HG02852 (cell line): ENCODE measurements around the gene HUNK.
"Not testable (repeated sequence)": the region's sequence is repeated elsewhere in the genome, so short reads cannot be mapped to it uniquely, and the experiment has no call there.

Experiments
- ATAC-seq: cut with Tn5 transposase; IDR thresholded peaks from one replicate; pipeline ENCODE4 v1.9.1; 2021; ENCODE audit warnings: mild to moderate bottlenecking, moderate library complexity; ENCODE audit not compliant: unreplicated experiment

The HUNK gene

DNA sequence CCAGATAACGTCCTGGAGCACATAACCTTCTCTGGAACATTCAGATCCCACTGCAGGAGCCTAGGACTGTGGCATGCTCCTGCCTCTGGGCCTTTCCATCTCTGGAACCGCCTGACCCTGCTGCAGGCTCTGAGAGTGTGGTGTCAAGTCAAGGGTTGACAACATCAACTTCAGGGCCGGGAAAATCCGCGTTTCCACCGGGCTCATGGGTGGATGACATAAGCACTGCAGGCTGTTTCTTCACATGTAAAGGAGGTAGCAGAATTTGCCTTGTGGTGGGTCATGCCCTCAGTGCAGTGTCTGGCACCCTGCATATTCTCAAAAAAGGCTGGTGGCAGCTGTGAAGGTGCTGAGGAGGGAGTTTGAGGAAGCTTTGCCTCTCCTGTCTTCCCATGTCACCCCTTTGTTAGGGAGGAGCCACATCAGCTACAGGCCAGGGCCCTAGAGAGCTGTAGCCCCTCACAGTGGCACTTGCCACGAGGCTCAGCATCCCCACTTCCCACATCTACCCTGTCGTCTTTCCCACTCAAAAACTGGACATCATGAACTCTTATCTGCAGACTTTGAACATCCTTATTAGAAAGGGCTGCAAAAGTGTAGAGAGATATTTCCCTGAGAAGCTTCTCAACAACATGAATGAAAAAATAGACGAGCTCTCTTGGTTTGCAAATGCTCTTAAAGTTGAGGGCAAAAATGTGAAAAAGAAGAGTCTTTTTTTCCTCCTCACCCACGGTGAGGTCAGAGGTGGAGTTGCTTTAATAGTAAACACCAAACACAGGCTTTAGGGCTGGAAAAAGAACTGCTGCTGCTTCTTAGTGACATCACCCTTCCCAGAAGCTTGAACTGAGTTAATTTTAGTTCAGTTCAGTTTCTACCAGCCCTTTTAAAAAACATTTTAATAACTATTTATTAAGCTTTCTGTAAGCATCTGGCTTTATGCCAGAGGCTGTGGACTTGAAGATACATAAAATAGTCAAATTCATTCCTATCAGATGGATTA, 121.3 kb downstream of the HUNK start:
- ATAC-seq = no peak

DNA sequence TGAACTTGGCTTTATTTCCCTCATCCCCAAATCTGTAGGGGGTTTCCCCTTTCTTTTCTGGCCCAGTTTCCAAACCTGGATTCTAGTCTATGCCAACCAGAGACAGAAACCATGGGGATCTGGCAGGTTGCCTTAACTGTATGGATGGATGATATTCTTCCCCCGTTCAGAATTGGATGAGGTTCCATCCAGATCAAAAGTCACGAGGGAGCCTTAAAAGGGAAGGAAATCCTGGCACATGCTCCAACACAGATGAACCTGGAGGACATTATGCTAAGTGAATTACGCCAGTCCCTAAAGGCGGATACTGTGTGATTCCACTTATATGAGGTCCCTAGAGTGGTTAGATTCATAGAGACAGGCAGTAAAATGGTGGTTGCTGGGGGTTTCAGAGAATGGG, 124.4 kb downstream of the HUNK start:
- no peak for ATAC-seq

DNA sequence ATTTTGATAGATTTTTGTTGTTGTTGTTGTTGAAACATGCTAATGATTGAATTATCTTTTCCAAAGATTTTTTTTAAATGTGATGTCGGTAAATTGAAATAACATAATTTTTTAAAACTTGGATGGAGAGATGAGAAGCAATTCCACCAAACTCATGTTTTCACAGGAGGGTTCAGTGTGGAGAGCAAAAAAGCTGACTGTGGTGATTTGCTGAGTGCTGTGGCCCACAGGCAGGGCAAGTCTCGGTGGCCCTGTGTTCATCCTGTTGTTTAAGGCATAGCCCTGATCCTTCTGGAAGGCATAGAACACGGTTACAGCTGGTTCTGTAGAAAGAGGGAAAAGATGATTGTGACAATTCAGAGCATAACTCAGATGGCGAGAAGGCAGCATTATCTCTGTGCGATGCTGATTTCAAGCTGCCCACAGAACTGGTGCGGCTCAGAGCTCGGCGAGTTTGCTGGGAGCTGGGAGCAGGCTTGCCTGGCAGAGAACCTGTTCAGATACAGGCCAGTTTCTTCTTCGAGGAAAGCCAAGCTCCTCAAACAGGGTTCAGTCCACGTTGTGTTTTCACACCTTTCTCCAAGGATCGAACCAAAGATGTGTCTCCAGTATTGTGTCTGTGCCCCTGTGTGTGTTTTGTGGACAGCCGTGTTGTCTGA, 127.1 kb downstream of the HUNK start:
- no peak for ATAC-seq

DNA sequence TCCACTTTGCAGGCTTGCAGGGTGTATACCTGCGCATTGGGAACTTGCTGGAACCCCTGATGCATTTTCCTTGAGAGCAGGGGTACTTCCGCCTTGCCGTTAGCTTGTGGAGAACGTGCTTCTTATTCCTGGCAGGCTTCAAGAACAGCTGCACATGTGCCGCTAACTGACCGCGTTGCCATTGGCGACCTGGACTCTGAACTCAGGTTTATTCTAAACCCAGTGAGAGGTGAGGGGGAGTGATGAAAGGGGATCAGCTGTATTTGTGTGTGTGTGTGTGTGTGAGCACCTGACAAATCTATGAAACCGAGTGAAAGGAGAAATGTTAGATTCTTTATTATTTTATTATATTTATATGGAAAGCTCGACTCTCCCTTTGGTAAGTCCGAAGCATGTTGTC, 128.6 kb downstream of the HUNK start:
- ATAC-seq = no peak

DNA sequence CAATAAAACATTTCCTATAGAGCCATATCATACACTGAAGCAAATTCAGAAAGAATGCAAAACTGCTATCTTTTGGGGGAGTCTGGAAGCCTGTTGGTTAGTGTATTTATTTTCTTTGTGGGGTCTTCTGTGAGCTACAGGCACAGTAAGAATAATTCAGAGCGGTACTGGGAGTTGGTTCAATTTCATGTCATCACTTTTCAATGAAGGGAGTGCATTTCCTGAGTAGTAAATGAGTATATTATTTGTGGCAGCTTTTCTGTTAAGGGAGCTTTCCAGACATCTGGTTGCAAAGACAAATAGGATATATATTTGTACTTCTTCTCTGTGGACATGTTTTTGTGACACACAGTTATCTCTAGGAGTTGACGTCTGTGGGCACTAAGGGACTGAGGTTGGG, 130.6 kb downstream of the HUNK start:
- no peak for ATAC-seq

DNA sequence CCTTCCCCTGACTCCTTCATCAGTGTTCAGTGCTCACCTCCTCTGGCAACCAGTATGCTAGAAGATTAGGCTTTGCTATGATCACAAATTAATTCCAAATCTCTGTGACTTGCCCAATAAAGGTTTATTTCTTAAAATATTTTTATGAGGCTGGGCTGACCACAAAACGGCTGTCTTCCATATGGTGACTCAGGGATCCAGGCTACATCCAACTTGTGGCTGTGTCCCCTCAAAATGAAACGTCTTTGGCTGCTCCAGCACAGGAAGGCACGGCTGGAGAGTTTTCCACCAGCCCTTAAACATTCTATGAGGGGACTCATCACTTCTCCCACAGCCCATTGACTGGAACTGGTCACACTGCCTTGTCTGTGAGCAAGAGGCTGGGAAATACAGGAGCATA, 131.5 kb downstream of the HUNK start:
- ATAC-seq = no peak

DNA sequence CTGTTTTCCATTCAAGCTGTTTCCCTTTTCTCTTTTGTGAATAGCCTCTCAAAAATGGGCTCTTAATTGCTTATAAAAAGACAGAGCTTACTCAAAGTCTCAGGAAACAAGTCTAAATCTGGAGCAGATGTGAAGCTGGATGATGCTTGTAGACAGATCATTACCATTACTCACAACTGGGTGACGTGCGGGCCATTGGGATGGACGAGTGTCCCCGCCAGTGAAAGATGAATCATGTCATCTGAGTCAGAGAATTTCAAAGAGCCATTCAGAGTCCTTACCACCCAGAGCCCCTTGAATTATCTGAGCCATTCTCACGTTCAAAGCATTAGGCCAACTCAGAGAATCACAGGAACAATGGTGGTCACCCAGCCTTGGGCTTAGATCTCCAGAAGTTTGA, 134.6 kb downstream of the HUNK start:
- ATAC-seq = no peak

DNA sequence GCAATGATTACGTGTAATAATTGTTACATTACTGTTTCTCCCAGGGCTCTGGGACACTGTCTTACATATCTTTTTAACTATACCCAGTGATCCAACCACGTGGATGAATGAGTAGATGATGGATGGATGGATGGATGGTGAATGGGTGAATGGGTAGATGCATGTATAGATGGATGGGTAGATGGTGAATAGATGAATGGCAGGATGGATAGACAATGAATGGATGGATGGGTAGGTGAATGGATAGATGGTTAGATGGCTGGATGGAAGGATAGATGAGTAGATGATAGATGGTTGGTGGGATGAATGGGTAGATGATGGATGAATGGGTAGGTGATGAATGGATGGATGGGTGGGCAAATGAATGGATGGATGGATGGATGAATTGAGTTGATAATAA, 135.9 kb downstream of the HUNK start:
- no peak for ATAC-seq

DNA sequence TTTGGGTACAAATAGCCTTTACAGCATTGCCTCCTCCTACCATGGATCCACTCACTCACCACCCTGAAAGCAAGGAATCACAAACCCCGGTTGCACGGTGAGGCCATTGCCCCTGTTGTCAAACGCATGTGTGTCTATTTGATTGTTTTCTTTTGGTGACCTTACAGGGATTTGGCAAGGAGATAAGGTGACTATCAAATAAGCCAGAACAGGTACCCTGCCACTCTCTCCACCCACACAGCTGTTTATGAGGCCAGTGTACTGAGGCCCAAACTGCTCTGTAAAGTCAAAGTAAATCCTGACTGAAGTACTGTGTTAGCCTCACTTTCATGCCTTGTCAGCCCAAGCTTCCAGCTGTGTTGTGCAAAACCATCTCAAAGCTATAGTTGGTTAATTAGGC, 136.4 kb downstream of the HUNK start:
- no peak for ATAC-seq

DNA sequence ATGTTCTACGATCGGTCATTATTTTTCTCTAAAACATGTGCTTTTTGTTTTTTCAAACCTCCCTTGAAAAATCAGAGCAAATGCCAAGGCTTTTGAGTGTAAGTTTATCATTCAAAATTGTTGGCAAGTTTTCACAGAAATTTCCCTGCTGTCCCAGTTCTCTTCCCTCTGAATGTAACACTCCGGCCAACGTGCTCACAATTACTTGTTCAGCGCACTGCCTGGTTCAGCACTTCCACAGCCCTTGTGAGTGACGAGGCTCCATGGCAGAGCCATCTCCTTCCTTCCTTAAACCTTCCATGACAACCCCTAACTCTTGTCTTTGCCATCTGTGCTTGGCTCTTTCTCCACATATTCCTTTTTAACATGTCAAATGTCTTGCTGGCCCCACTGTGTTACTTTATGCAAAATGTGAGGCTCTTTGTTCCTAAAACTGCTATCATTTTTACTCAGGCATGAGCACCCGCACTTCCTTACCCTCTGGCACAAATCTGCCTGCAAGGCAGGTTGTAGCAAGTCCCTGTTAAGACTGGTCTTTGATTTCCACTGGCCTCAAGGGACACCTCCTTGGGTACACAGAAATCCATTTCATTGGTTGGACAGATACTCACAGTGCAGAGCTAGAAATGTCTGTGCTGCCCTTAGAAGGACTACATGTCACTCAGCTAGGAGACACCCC, 142.8 kb downstream of the HUNK start:
- no peak for ATAC-seq

DNA sequence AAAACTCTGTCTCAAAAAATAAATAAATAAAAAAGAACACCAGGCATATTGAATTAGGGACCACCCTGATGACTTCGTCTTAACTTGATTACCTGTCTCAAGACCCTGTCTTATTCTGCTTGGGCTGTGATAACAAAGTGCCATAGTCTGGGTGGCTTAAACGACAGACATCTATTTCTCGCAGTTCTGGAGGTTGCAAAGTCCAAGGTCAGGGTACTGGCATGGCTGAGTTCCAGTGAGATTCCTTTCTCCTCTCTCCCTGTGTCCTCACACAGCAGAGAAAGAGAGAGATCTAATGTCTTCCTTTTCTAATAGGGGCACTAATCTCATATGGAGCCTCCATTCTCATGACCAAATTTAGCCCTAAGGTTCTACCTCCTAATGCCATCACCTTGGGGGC, 145.6 kb downstream of the HUNK start:
- ATAC-seq = no peak

DNA sequence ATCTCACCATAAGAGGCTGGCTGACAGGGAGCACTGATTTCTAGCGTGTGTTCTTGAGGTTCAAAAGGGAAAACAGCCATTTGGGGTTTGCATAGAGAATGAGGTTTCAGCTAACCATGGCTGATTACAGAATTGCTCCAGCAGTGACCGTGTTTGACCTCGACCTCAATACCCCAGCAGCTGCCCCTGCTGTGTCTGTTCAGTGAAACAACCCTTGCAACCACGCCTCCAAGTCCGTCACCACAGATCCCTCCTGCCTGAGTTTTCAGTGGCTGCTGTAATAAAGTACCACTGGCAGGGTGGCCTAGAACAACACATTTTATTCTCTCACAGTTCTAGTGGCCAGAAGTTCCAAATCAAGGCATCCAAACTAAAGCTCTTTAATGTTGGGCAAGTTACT, 147.7 kb downstream of the HUNK start:
- no peak for ATAC-seq

DNA sequence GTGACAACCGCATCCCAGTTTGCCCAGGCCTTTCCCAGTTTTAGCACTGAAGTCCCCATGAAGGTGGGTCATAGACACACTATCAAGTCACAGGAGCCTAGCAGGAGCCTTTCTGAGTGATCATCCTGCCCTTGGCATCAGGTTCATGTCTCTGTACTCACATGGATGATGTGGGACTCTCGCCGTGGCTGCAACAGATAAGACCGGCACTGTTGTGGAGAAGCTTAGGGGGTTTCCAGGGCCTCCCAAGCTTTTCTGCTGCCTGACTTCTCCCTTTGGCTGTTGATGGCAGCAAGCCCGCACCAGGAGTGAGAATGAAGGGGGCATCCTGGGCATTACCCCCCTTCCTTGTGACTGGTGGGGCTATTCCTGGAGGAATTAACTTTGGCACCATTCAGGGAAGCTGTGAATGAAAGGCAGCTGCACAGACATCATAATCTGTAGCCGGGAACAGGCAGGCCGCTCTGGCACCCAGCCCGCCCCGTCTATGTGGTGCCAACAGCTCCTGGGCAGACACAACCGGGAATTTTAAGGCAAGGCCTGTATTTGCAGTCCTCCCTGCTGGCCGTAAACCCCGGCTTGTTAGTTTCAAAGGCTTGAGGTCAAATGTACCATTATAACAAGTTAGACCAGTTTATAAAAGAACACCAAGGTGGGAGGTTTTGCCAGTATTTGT, 148.6 kb downstream of the HUNK start:
- no peak for ATAC-seq

DNA sequence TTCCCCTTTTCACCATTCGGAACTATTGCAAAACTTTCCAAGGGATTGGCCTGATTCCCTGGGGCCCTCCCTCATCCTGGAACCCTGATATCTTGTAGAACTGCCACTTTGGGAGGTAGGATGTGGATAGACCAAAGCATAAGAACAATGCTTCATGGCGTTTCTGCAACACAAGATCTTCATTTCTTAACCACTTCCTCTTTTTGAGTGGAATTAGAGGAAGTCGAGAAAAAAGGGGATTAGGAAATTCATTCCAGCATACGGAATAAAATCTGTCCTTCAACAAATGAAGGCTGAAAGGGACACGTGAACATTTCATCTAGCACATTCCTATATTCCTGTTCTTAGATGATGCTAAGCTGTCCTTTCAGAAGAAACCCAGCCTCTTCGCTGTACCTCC, 149.3 kb downstream of the HUNK start:
- no peak for ATAC-seq

DNA sequence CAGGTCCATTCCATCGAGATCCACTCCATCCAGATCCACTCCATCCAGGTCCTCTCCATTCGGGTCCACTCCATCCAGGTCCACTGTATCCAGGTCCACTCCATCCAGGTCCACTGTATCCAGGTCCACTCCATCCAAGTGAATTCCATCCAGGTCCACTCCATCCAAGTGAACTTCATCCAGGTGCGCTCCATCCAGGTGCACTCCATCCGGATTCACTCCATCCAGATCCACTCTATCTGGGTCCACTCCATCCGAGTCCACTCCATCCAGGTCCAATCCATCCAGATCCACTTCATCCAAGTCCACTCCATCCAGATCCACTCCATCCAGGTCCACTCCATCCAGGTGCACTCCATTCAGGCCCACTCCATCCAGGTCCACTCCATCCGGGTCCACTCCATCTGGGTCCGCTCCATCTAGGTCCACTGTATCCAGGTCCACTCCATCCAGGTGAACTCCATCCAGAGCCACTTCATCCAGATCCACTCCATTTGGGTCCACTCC, 157.4 kb downstream of the HUNK start:
- ATAC-seq = no peak

DNA sequence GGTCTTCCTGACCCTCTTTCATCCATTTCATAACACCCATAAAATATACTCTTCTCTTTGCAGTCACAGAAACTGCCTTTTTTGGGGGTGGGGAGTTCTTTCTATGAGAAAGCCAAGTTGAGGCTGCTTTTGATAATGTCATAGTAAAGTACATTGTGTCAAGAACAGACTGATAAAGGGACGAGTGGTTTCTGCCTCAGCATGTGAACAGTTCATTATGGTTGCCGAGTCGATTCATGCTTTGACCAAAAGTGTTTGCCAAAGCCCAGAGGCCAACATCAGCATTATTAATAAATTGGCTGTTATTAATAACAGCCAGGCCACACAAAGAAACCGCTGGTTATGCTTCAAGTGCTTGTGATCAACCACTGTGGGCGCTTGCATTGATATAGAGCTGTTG, 162.0 kb downstream of the HUNK start:
- no peak for ATAC-seq

DNA sequence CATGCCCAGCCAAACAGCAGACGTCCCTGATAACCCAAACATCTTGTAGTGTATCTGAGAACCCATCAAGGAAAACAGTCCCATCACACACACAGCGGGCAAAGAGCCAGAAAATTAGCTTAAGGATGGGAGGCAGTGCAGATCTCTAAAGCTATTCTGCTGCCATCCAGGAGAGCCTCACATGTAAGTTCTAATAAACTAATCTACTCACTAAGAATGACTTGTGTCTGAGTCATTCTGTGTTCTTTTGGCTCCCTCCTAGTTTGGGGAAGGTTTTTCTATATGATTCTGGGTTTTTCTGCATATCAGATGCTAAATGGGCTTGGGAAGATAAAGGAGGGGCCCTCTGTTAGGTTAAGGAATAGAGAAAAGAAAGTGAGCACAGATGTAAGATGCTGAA, 162.8 kb downstream of the HUNK start:
- no peak for ATAC-seq

DNA sequence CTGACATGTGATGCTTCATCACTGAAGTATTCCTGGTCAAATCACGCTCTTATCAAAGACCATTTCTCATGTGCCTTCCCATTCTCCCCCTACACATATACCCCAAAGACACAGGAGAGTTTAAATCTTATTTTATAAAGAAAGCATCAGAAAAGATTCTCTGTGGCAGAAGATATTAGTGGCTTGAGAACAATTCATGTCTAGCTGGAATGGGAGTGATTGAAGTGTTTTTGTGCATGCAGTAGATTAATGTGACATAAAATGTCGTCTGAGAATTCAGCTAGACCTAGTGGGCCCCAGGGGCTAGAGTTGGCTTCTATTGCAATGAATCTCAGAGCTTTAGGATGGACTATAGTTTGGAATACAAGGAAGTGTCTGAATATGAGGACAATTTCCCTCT, 163.9 kb downstream of the HUNK start:
- ATAC-seq = no peak

DNA sequence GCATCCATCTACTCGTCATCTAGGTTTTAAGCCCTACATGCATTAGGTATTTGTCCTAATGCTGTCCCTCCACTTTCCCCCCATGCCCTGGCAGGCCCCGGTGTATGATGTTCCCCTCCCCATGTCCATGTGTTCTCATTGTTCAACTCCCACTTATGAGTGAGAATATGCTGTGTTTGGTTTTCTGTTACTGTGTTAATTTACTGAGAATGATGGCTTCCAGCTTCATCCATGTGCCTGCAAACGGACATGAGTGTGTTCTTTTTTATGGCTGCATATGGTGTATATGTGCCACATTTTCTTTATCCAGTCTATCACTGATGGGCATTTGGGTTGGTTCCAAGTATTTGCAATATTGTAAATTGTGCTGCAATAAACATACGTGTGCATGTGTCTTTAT, 165.9 kb downstream of the HUNK start:
- not testable (repeated sequence) for ATAC-seq

DNA sequence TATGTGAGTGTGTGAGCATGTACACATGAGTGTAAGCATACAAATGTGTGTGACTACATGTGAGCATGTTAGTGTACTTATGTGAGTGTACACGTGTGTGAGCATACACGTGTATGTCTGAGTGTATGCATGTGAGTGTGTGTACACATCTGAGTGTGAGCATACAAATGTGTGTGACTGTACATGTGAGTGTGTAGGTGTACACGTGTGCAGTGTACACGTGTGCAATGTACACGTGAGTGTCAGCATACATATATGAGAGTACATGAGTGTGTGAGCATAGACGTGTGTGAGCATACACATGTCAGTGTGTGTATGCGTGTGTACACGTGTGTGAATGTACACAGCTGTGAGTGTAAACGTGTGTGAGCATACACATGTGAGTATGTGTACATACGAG, 170.6 kb downstream of the HUNK start:
- no peak for ATAC-seq
